Stimulated activated naive CD8-positive, alpha-beta T cell treated with anti-CD3 and anti-CD28 coated beads, Interleukin-15, Interleukin-2, amounts not matched to agents 100 ng/mL and 50 ng/mL, for 24 hours (primary cell): ENCODE measurements around the gene SLC16A13.
"Not testable (repeated sequence)": the region's sequence is repeated elsewhere in the genome, so short reads cannot be mapped to it uniquely, and the experiment has no call there.

ENCODE experiments used
- H3K27ac Mint-ChIP-seq: one replicate; pipeline ENCODE4 v1.8.0; 2021; ENCODE audit warnings: mild to moderate bottlenecking, mixed read lengths
- H3K27me3 Mint-ChIP-seq: one replicate; pipeline ENCODE4 v1.8.0; 2021; ENCODE audit warnings: mixed read lengths
- H3K36me3 Mint-ChIP-seq: one replicate; pipeline ENCODE4 v1.8.0; 2021; ENCODE audit warnings: low read depth, mixed read lengths
- H3K4me1 Mint-ChIP-seq: one replicate; pipeline ENCODE4 v1.8.0; 2021; ENCODE audit warnings: low read depth, mixed read lengths
- H3K4me3 Mint-ChIP-seq: one replicate; pipeline ENCODE4 v1.8.0; 2021; ENCODE audit warnings: mild to moderate bottlenecking, mixed read lengths
- H3K9me3 Mint-ChIP-seq: one replicate; pipeline ENCODE4 v1.8.0; 2021; ENCODE audit warnings: mixed read lengths

The SLC16A13 gene

GRCh38 chr17:7035591-7036368 is at the start of gene SLC16A13:
TSS of gene SLC16A13 (plus strand) at chr17:7036015. CDS start at chr17:7036383, 368 bp downstream.
- H3K27me3 Mint-ChIP-seq, result no peaks in the 10 kb centered on the region
- peak within 1 kb of the TSS; percentile 95 for H3K27ac Mint-ChIP-seq
- H3K4me1 Mint-ChIP-seq, result peaks cover 55% of the 10 kb centered on the region
- H3K4me3 Mint-ChIP-seq, result peak within 1 kb of the TSS; percentile 90
- no peaks in the 10 kb centered on the region for H3K9me3 Mint-ChIP-seq
- no peaks in the 10 kb centered on the region for H3K36me3 Mint-ChIP-seq

- Mint-ChIP-seq H3K27ac (no peak overlapping the region), H3K36me3 (no peaks in the 10 kb centered on the region), H3K4me3 (no peak overlapping the region), H3K27me3 (no peaks in the 10 kb centered on the region), H3K9me3 (no peaks in the 10 kb centered on the region), H3K4me1 (no peaks in the 10 kb centered on the region)
These were observed 49.1 kb upstream of the SLC16A13 start for GRCh38 chr17:6986676-6987075.

GRCh38 chr17:6989779-6990178 is 46.0 kb upstream of the SLC16A13 start:
- Mint-ChIP-seq H3K36me3 (no peaks in the 10 kb centered on the region), H3K27me3 (no peaks in the 10 kb centered on the region), H3K4me1 (no peaks in the 10 kb centered on the region), H3K4me3 (no peak overlapping the region), H3K9me3 (no peaks in the 10 kb centered on the region), H3K27ac (no peak overlapping the region)

- not testable (repeated sequence) for H3K4me3 Mint-ChIP-seq, H3K9me3 Mint-ChIP-seq, H3K27me3 Mint-ChIP-seq, H3K4me1 Mint-ChIP-seq, H3K27ac Mint-ChIP-seq
- peaks cover 13% of the 10 kb centered on the region for H3K36me3 Mint-ChIP-seq
These were observed 42.2 kb upstream of the SLC16A13 start for GRCh38 chr17:6993613-6994056.

GRCh38 chr17:6994118-6994598 is 41.7 kb upstream of the SLC16A13 start:
- Mint-ChIP-seq H3K4me1 (no peaks in the 10 kb centered on the region), H3K4me3 (no peak overlapping the region), H3K36me3 (peaks cover 13% of the 10 kb centered on the region), H3K27me3 (no peaks in the 10 kb centered on the region), H3K9me3 (no peaks in the 10 kb centered on the region), H3K27ac (no peak overlapping the region)

DNA sequence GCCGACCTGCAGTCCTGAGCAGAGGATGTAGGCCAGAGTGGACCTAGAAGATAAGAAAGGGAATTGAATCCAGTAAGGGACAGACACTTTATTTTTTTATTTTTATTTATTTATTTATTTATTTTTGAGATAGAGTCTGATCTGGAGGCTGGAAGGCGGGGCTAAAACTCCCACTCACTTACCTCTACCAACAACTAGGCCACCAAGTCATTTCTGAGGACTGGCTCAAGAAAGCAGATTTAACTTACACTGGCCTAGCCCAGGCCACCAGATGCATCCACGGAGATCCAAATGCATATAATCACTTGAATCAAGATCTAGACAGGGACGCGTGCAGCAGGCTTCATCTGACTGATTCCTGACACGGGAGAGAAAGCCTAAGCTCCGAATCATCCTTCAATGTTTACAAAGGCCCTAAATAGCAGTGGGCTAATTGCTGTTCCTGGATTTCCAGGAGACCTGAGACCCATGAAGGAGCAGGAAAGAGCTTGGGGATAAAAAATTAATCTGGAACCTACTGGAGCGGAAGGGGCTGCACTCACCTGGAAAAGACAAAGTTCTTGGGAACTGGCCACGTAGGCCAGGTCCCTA is 41.1 kb upstream of the SLC16A13 start:
- Mint-ChIP-seq H3K4me3 (no peak overlapping the region), H3K9me3 (no peaks in the 10 kb centered on the region), H3K27ac (no peak overlapping the region), H3K27me3 (no peaks in the 10 kb centered on the region), H3K4me1 (no peaks in the 10 kb centered on the region), H3K36me3 (peaks cover 18% of the 10 kb centered on the region)

- H3K36me3 Mint-ChIP-seq, result peaks cover 24% of the 10 kb centered on the region
These were observed 40.1 kb upstream of the SLC16A13 start, which contains the start of gene ALOX12 for GRCh38 chr17:6995500-6996255. TSS of gene ALOX12 (plus strand) at chr17:6996049. CDS start at chr17:6996118, 69 bp downstream.

DNA sequence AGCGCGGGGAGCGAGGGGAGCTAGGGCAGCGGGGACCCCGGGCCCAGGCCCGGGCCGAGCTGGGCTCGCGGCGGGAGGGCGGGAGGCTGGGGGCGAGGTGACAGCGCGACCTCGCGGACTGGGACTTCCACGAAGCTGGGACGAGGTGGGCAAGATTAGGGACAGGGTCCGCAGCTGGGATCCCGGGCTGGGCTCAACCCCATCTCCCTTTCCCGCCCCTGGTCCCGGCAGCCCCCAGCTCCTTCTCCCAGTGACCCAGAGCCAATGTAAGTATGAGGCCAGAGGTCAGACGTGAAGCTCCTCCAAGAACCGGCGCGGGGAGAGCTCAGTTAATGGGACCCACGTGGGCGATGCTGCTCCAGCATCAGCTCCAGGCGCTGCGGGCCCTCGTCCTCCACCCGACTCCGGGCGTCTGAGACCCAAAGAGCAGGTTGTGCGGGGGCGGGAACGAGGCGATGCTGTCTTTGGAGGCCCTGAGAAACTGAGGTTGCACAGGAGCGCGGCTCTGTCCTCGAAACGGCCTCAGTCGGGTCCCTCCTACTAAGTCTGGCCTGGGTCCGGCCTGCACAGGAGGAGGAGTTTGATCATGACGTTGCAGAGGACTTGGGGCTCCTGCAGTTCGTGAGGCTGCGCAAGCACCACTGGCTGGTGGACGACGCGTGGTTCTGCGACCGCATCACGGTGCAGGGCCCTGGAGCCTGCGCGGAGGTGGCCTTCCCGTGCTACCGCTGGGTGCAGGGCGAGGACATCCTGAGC is 39.4 kb upstream of the SLC16A13 start:
- no peaks in the 10 kb centered on the region for H3K9me3 Mint-ChIP-seq
- H3K4me1 Mint-ChIP-seq, result no peaks in the 10 kb centered on the region
- no peaks in the 10 kb centered on the region for H3K27me3 Mint-ChIP-seq
- peaks cover 32% of the 10 kb centered on the region for H3K36me3 Mint-ChIP-seq
- no peak overlapping the region for H3K4me3 Mint-ChIP-seq
- no peak overlapping the region for H3K27ac Mint-ChIP-seq

More at GRCh38 chr17:6995500-6996255, 40.1 kb upstream of the SLC16A13 start, which contains the start of gene ALOX12:
- Mint-ChIP-seq H3K4me1 (no peaks in the 10 kb centered on the region), H3K27ac (no peak within 1 kb of the TSS), H3K4me3 (no peak within 1 kb of the TSS), H3K27me3 (no peaks in the 10 kb centered on the region), H3K9me3 (no peaks in the 10 kb centered on the region)

DNA sequence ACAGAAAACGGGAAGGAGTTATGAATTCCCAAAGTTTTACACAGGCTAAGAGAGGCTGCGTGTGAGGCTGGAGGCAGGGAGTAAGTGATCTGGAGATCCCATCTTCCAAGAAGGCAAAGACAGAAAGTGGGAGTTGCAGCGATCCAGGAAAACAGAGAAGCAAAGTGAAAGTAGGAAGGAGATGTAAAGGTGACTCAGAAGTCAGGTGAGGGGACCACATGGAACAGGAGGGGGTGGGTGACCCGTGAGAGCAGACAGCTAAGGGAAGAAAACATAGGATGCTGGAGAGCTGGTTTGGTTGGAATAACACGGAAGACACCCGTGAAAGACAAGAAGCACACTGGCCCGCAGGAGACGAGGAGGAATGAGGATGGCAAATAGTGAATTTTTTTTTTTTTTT is 38.6 kb upstream of the SLC16A13 start:
- Mint-ChIP-seq H3K27ac (no peak overlapping the region), H3K36me3 (peaks cover 37% of the 10 kb centered on the region), H3K27me3 (no peaks in the 10 kb centered on the region), H3K4me1 (no peaks in the 10 kb centered on the region), H3K4me3 (no peak overlapping the region), H3K9me3 (no peaks in the 10 kb centered on the region)

DNA sequence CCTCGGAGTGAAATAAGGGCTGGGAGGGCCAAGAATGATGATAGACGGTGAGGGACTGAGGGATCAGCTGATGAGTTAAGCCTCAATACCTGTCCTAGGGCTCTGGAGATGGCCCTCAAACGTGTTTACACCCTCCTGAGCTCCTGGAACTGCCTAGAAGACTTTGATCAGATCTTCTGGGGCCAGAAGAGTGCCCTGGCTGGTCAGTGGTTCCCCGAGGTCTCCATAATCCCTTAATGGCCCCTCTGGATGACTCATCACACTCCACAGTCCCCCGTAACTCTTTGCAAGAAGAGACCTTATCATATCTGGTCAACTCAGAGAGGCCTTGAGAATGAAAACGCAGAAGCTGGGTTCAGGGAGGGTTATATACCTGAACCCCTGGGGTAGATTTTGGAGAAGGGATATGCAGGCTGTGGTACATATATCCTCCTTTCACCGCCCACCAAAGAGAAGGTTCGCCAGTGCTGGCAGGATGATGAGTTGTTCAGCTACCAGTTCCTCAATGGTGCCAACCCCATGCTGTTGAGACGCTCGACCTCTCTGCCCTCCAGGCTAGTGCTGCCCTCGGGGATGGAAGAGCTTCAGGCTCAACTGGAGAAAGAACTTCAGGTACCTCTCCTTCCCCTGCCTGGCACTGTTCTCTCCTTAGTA is 36.8 kb upstream of the SLC16A13 start:
- H3K4me3 Mint-ChIP-seq, result no peak overlapping the region
- H3K4me1 Mint-ChIP-seq, result no peaks in the 10 kb centered on the region
- no peak overlapping the region for H3K27ac Mint-ChIP-seq
- H3K36me3 Mint-ChIP-seq, result peaks cover 39% of the 10 kb centered on the region
- no peaks in the 10 kb centered on the region for H3K9me3 Mint-ChIP-seq
- no peaks in the 10 kb centered on the region for H3K27me3 Mint-ChIP-seq

DNA sequence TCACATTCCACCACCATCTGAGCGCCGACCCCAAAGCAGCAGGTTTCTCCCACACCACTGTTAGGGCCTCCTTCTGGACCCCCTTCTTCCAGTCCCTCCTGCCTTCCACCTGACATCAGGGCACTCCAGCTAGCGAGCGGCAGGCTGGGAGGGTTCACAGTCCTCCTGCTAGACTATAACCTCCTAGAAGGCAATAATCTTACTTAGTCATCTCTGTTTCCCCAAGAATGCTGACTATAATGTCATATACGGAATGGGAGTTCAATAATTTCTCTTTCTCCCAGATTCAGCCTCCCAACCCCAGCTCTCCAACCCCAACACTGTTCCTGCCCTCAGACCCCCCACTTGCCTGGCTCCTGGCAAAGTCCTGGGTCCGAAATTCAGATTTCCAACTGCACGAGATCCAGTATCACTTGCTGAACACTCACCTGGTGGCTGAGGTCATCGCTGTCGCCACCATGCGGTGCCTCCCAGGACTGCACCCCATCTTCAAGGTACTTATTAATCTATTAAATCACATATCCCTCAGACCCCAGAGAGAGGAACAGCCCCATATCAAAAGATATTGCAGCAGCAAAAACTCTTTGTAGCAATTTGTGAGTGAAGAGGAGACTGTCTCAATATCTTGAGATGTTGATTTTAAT is 34.4 kb upstream of the SLC16A13 start:
- Mint-ChIP-seq H3K4me3 (no peak overlapping the region), H3K27me3 (no peaks in the 10 kb centered on the region), H3K9me3 (no peaks in the 10 kb centered on the region), H3K27ac (no peak overlapping the region), H3K36me3 (peaks cover 39% of the 10 kb centered on the region), H3K4me1 (peaks cover 6% of the 10 kb centered on the region)

- Mint-ChIP-seq H3K27ac (no peak overlapping the region), H3K36me3 (peaks cover 33% of the 10 kb centered on the region), H3K4me1 (peaks cover 6% of the 10 kb centered on the region), H3K27me3 (no peaks in the 10 kb centered on the region), H3K4me3 (no peak overlapping the region), H3K9me3 (no peaks in the 10 kb centered on the region)
These were observed 33.3 kb upstream of the SLC16A13 start for GRCh38 chr17:7002288-7003047.

- Mint-ChIP-seq H3K36me3 (peaks cover 27% of the 10 kb centered on the region), H3K4me1 (peaks cover 13% of the 10 kb centered on the region), H3K27me3 (no peaks in the 10 kb centered on the region), H3K27ac (no peak overlapping the region), H3K9me3 (no peaks in the 10 kb centered on the region), H3K4me3 (no peak overlapping the region)
These were observed 32.1 kb upstream of the SLC16A13 start for GRCh38 chr17:7003745-7004144.
